ENCODE data around the gene CST4.
"Not testable (repeated sequence)": the region's sequence is repeated elsewhere in the genome, so short reads cannot be mapped to it uniquely, and the experiment has no call there.

CST4 gene

GRCh38 chr20:23659989-23660837 lies 28.6 kb downstream of the CST4 start:
- DNase-seq (ENCODE audit: low spot score): peak; percentile 57

- DNase-seq (ENCODE audit: low spot score): not testable (repeated sequence)
Observed at GRCh38 chr20:23659610-23659988, 29.2 kb downstream of the CST4 start.

- no peak for DNase-seq (ENCODE audit: low spot score)
Observed at GRCh38 chr20:23658989-23659609, 29.7 kb downstream of the CST4 start.

GRCh38 chr20:23658336-23658735 lies 30.5 kb downstream of the CST4 start:
- DNase-seq (ENCODE audit: low spot score): no peak

GRCh38 chr20:23657202-23657601 lies 31.6 kb downstream of the CST4 start:
- DNase-seq (ENCODE audit: low spot score): no peak

GRCh38 chr20:23656372-23656771 lies 32.5 kb downstream of the CST4 start:
- no peak for DNase-seq (ENCODE audit: low spot score)

- DNase-seq (ENCODE audit: low spot score): peak; percentile 34
Observed at GRCh38 chr20:23655491-23656211, 33.2 kb downstream of the CST4 start.

- peak; percentile 2 for DNase-seq (ENCODE audit: low spot score)
Observed at GRCh38 chr20:23654717-23655116, 34.1 kb downstream of the CST4 start.

- DNase-seq (ENCODE audit: low spot score): peak; percentile 1
Observed at GRCh38 chr20:23654000-23654399, 34.8 kb downstream of the CST4 start.

GRCh38 chr20:23653400-23653938 lies 35.4 kb downstream of the CST4 start:
- DNase-seq (ENCODE audit: low spot score): peak; percentile 2

GRCh38 chr20:23652926-23653325 lies 35.9 kb downstream of the CST4 start:
- DNase-seq (ENCODE audit: low spot score): peak; percentile 5

- peak; percentile 8 for DNase-seq (ENCODE audit: low spot score)
Observed at GRCh38 chr20:23652371-23652770, 36.5 kb downstream of the CST4 start.

GRCh38 chr20:23651117-23651516 lies 37.7 kb downstream of the CST4 start:
- no peak for DNase-seq (ENCODE audit: low spot score)

- DNase-seq (ENCODE audit: low spot score): no peak
Observed at GRCh38 chr20:23649830-23650417, 38.9 kb downstream of the CST4 start.

GRCh38 chr20:23649242-23649641 lies 39.6 kb downstream of the CST4 start:
- DNase-seq (ENCODE audit: low spot score): no peak

GRCh38 chr20:23647346-23647745 lies 41.5 kb downstream of the CST4 start:
- DNase-seq (ENCODE audit: low spot score): no peak

GRCh38 chr20:23646106-23646873 lies 42.5 kb downstream of the CST4 start:
- no peak for DNase-seq (ENCODE audit: low spot score)

GRCh38 chr20:23645575-23645974 lies 43.3 kb downstream of the CST4 start:
- DNase-seq (ENCODE audit: low spot score): no peak

GRCh38 chr20:23644164-23644563 lies 44.7 kb downstream of the CST4 start:
- DNase-seq (ENCODE audit: low spot score): no peak

- DNase-seq (ENCODE audit: low spot score): no peak
Observed at GRCh38 chr20:23643659-23644058, 45.2 kb downstream of the CST4 start.
